ENCODE results near the gene SLCO4A1. TPM values are rescaled to one million over a fixed set of nuclear protein-coding genes. Genes with fewer than 3 reads are reported as not detected.

Gene SLCO4A1
- total RNA-seq, 1 experiment from 2014 or later, result 62.4 TPM

- no peak for DNase-seq (ENCODE audit: low read depth)
These were observed 72.5 kb downstream of the SLCO4A1 start for GRCh38 chr20:62714799-62715198.

- no peak for DNase-seq (ENCODE audit: low read depth)
These were observed 72.9 kb downstream of the SLCO4A1 start for GRCh38 chr20:62715201-62715600.

GRCh38 chr20:62716198-62716940, 74.1 kb downstream of the SLCO4A1 start:
- peak; percentile 70 for DNase-seq (ENCODE audit: low read depth)

GRCh38 chr20:62716941-62717310, 74.6 kb downstream of the SLCO4A1 start:
- DNase-seq (ENCODE audit: low read depth), result no peak

GRCh38 chr20:62717933-62718332, 75.6 kb downstream of the SLCO4A1 start:
- peak; percentile 56 for DNase-seq (ENCODE audit: low read depth)

GRCh38 chr20:62718546-62718945, 76.2 kb downstream of the SLCO4A1 start:
- DNase-seq (ENCODE audit: low read depth), result no peak

- DNase-seq (ENCODE audit: low read depth), result peak; percentile 61
These were observed 77.1 kb downstream of the SLCO4A1 start for GRCh38 chr20:62719250-62719935.

Other genes with a start within 250 kb of the SLCO4A1 start
- 4.7 and 7.0 TPM in 2 replicates for gene CABLES2, start 235.2 kb upstream of the SLCO4A1 start, total RNA-seq (2014; rRNA removed; shearing (Covaris generic))
- gene RBBP8NL, start 215.0 kb upstream of the SLCO4A1 start, total RNA-seq (2014; rRNA removed; shearing (Covaris generic)), result not detected in 2 replicates
- not detected in 2 replicates for gene GATA5, start 166.5 kb upstream of the SLCO4A1 start, total RNA-seq (2014; rRNA removed; shearing (Covaris generic))
- 15.0 and 19.7 TPM in 2 replicates for gene NTSR1, start 66.3 kb downstream of the SLCO4A1 start, total RNA-seq (2014; rRNA removed; shearing (Covaris generic))
- gene MRGBP, start 154.0 kb downstream of the SLCO4A1 start, total RNA-seq (2014; rRNA removed; shearing (Covaris generic)), result 44.7 and 58.5 TPM in 2 replicates
- gene OGFR, start 162.3 kb downstream of the SLCO4A1 start, total RNA-seq (2014; rRNA removed; shearing (Covaris generic)), result 47.6 and 73.5 TPM in 2 replicates
- gene COL9A3, start 174.5 kb downstream of the SLCO4A1 start, total RNA-seq (2014; rRNA removed; shearing (Covaris generic)), result 4.1 and 5.9 TPM in 2 replicates
- gene TCFL5, start 219.3 kb downstream of the SLCO4A1 start, total RNA-seq (2014; rRNA removed; shearing (Covaris generic)), result 13.7 and 16.2 TPM in 2 replicates